OCI-LY3 (cell line): ENCODE results near the gene BIN2.

Experiments used
- H2AFZ ChIP-seq: fragments of 200-600, 300-600 bp; shearing (Covaris generic); 2 replicates; pipeline ENCODE4 v1.6.0; 2014; ENCODE audit warnings: antibody characterized with exemption, low read depth, low read length
- H3K27ac ChIP-seq: fragments of 200-600, 300-600 bp; sonication (generic); 2 replicates; pipeline ENCODE4 v1.5.1; 2014; ENCODE audit warnings: mild to moderate bottlenecking, low read length, moderate library complexity, mixed read lengths
- H3K27me3 ChIP-seq: fragments of 200-600, 300-600 bp; sonication (generic); 2 replicates; pipeline ENCODE4 v1.6.1; 2014; ENCODE audit warnings: low read depth, low read length, mixed read lengths
- H3K36me3 ChIP-seq: fragments of 200-600, 300-600 bp; sonication (generic); replicated peaks from 2 replicates; pipeline ENCODE3; 2014; ENCODE audit warnings: low read depth, low read length, mixed read lengths
- H3K4me1 ChIP-seq: fragments of 300-600, 200-600 bp; sonication (generic); 2 replicates; pipeline ENCODE4 v1.6.1; 2014; ENCODE audit warnings: low read length, mixed read lengths
- H3K4me2 ChIP-seq: fragments of 200-600, 300-600 bp; sonication (generic); 2 replicates; pipeline ENCODE4 v1.6.1; 2014; ENCODE audit warnings: low read length, mixed read lengths
- H3K4me3 ChIP-seq: fragments of 300-600, 200-600 bp; sonication (generic); 2 replicates; pipeline ENCODE4 v1.5.1; 2014; ENCODE audit warnings: antibody characterized with exemption, mild to moderate bottlenecking, low read length, moderate library complexity
- H3K79me2 ChIP-seq: fragments of 300-600, 200-600 bp; shearing (Covaris generic); 2 replicates; pipeline ENCODE4 v1.6.1; 2014; ENCODE audit warnings: mild to moderate bottlenecking, low read length, mixed read lengths
- H3K9ac ChIP-seq: fragments of 300-600, 200-600 bp; shearing (Covaris generic); 2 replicates; pipeline ENCODE4 v1.6.0; 2014; ENCODE audit warnings: mild to moderate bottlenecking, low read length, moderate library complexity
- H3K9me3 ChIP-seq: fragments of 200-600, 300-600 bp; shearing (Covaris generic); 2 replicates; pipeline ENCODE4 v1.6.1; 2014; ENCODE audit warnings: low read length, mixed read lengths; ENCODE audit not compliant: insufficient read depth
- H4K20me1 ChIP-seq: fragments of 200-600, 300-600 bp; sonication (generic); 2 replicates; pipeline ENCODE4 v1.6.1; 2016; ENCODE audit warnings: low read length, mixed read lengths; ENCODE audit not compliant: insufficient read depth
- EZH2phosphoT487 ChIP-seq: fragments of 200-600 bp; shearing (Covaris generic); IDR thresholded peaks from 2 replicates; pipeline ENCODE4 v1.6.1; 2018; ENCODE audit warnings: antibody characterized with exemption, mixed run types, low read depth
- TF ChIP-seq, protein P1 (sequence below): fragments of 200-600, 300-600 bp; sonication (generic); IDR thresholded peaks from 2 replicates; pipeline ENCODE4 v1.5.1; 2014; ENCODE audit warnings: antibody characterized with exemption, low read length, low read depth

BIN2 gene

DNA sequence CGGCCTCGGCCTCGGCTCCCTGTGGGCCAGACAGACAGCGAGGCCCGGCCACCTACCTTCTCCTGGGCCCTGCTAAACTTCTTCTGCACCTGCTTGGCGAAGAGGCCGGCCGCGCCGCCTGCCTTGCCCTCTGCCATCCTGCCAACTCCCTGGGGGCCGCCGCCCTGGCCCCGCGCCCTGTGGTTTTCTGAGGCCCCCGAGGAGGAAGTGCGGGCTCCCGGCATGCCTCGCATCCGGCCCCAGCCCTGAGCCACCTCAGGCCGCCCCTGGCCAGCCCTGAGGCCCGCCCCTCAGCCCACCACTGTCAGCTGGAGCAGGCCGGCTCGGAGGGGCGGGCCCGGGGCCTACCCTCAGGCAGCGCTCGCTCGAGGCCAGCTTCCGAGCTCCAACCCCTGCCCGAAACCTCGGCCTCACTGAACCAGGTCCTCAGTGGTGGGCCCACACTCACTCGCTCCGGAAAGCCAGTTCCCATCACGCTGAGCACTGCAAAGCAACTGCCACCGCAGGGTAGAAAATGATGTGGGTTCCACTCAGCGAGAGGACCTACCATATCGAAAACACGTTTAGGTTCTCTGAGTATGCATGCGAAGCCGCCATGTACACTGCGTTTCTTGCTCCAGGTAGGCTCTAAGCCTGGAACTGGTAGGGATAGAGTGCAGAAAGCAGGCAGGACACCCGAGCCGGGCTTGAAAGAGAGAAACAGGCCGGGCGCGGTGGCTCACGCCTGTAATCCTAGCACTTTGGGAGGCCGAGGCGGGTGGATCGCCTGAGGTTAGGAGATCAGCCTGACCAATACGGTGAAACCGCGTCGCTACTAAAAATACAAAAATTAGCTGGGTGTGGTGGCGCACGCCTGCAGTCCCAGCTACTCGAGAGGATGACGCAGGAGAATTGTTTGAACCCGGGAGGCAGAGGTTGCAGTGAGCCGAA lies at the start of gene BIN2:
BIN2 (minus strand) TSS at position 209 of the 930 bp plus-strand sequence; CDS start at position 137, 72 bp downstream.
- Histone ChIP-seq H4K20me1 (no peaks in the 10 kb centered on the region), H3K79me2 (peaks cover 23% of the 10 kb centered on the region), H3K27ac (peak within 1 kb of the TSS; percentile 68), H3K4me2 (peak within 1 kb of the TSS; percentile 95), H3K9ac (peak within 1 kb of the TSS; percentile 95), H3K36me3 (peaks cover 11% of the 10 kb centered on the region), H2AFZ (peak within 1 kb of the TSS; percentile 85), H3K4me1 (peaks cover 33% of the 10 kb centered on the region), H3K4me3 (peak within 1 kb of the TSS; percentile 90), H3K9me3 (no peaks in the 10 kb centered on the region), H3K27me3 (no peaks in the 10 kb centered on the region)
- TF ChIP-seq EZH2phosphoT487, result no peak
- TF ChIP-seq, protein P1, sequence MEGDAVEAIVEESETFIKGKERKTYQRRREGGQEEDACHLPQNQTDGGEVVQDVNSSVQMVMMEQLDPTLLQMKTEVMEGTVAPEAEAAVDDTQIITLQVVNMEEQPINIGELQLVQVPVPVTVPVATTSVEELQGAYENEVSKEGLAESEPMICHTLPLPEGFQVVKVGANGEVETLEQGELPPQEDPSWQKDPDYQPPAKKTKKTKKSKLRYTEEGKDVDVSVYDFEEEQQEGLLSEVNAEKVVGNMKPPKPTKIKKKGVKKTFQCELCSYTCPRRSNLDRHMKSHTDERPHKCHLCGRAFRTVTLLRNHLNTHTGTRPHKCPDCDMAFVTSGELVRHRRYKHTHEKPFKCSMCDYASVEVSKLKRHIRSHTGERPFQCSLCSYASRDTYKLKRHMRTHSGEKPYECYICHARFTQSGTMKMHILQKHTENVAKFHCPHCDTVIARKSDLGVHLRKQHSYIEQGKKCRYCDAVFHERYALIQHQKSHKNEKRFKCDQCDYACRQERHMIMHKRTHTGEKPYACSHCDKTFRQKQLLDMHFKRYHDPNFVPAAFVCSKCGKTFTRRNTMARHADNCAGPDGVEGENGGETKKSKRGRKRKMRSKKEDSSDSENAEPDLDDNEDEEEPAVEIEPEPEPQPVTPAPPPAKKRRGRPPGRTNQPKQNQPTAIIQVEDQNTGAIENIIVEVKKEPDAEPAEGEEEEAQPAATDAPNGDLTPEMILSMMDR, result no peak

DNA sequence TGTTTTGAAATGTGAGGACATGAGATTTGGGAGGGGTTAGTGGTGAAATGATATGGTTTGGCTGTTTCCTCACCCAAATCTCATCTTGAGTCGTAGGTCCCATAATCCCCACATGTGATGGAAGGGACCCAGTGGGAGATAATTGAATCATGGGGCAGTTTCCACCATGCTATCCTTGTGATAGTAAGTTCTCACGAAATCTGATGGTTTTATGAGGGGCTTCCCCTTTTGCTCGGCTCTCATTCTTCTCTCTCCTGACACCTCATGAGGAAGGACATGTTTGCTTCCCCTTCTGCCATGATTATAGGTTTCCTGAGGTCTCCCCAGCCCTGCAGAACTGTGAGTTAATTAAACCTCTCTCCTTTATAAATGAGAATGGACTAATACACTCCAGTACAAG lies 49.2 kb upstream of the BIN2 start:
- Histone ChIP-seq H3K4me3 (no peak overlapping the region), H2AFZ (no peak overlapping the region), H4K20me1 (no peaks in the 10 kb centered on the region), H3K79me2 (no peaks in the 10 kb centered on the region), H3K27ac (no peak overlapping the region), H3K4me1 (peaks cover 44% of the 10 kb centered on the region), H3K27me3 (no peaks in the 10 kb centered on the region), H3K9ac (no peak overlapping the region), H3K4me2 (no peak overlapping the region), H3K9me3 (no peaks in the 10 kb centered on the region), H3K36me3 (peaks cover 68% of the 10 kb centered on the region)
- TF ChIP-seq, protein P1, result no peak
- no peak for TF ChIP-seq EZH2phosphoT487

DNA sequence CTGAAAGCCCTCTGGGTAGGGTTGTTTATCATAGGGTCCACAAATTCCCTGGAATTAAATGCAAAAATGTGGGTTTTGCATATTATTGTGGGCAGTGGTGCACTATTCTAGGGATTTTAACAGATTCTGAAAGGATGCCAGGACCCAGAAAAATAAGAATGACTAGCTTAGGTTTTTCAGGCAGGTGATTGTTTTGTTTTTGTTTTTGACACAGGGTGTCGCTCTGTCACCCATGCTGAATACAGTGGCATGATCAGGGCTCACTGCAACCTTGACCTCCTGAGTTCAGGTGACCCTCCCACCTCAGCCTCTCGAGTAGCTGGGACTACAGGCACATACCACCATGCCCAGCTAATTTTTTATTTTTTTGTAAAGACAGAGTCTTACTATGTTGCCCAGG lies 48.0 kb upstream of the BIN2 start:
- Histone ChIP-seq H3K9ac (peak overlapping the region; percentile 5; the same call in 1 of the 2 replicates), H3K79me2 (no peaks in the 10 kb centered on the region), H3K27me3 (no peaks in the 10 kb centered on the region), H3K4me1 (peaks cover 53% of the 10 kb centered on the region), H3K36me3 (peaks cover 70% of the 10 kb centered on the region), H3K4me3 (no peak overlapping the region), H2AFZ (no peak overlapping the region), H3K9me3 (no peaks in the 10 kb centered on the region), H3K27ac (no peak overlapping the region), H4K20me1 (no peaks in the 10 kb centered on the region), H3K4me2 (no peak overlapping the region)
- no peak for TF ChIP-seq EZH2phosphoT487
- TF ChIP-seq, protein P1, result 0 out of 2 replicates have a peak, but pooled peaks have one; percentile 5

DNA sequence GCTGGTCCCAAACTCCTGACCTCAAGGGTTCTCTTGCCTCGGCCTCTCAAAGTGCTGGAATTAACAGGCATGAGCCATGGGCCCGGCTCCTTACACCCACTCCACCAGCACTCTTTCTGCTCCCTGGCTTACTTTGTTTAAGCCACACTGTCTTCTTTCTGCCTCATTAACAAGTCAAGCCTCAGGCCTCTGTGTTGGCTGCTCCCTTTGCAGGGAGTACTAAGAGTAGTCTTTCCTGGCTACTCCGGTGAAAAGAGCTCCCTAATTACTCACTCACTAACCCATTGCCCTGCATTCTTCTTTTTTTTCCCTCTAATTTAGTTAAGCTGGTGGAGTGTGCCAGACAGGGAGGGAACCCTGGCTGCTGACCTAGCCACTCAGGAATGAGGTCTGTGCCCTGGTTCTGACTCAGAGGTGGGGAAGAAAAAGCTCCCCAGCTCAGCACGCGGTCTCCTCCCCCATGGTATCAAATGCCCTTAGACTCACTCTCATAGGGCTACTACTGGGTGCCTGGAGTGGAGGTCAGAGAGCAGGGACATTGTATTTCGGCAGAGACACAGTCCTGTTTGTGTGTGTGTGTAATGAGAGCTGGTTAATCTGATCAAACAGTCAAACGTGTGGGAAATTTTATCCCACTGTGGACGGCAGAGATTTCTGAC lies 47.5 kb upstream of the BIN2 start:
- Histone ChIP-seq H3K36me3 (peaks cover 67% of the 10 kb centered on the region), H3K27me3 (no peaks in the 10 kb centered on the region), H2AFZ (no peak overlapping the region), H4K20me1 (no peaks in the 10 kb centered on the region), H3K4me3 (no peak overlapping the region), H3K79me2 (no peaks in the 10 kb centered on the region), H3K4me2 (no peak overlapping the region), H3K4me1 (peaks cover 53% of the 10 kb centered on the region), H3K27ac (no peak overlapping the region), H3K9me3 (no peaks in the 10 kb centered on the region), H3K9ac (peak overlapping the region; percentile 5; the same call in 1 of the 2 replicates)
- TF ChIP-seq, protein P1, result no peak
- TF ChIP-seq EZH2phosphoT487, result no peak
